ENCODE results near the gene HSPA4.

DNA sequence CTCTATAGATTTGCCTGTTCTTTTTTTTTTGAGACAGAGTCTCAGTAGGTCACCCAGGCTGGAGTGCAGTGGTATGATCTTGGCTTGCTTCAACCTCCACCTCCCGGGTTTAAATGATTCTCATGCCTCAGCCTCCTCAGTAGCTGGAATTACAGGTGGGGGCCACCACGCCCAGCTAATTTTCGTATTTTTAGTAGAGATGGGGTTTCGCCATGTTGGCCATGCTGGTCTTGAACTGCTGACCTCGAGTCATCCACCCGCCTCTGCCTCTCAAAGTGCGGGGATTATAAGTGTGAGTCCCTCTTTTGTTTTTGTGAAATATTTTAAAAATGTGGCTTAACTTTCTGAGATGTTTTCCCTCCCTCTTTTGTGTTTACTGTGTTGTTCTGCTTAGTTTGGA is 29.2 kb downstream of the HSPA4 start:
- TF ChIP-seq, protein P1, sequence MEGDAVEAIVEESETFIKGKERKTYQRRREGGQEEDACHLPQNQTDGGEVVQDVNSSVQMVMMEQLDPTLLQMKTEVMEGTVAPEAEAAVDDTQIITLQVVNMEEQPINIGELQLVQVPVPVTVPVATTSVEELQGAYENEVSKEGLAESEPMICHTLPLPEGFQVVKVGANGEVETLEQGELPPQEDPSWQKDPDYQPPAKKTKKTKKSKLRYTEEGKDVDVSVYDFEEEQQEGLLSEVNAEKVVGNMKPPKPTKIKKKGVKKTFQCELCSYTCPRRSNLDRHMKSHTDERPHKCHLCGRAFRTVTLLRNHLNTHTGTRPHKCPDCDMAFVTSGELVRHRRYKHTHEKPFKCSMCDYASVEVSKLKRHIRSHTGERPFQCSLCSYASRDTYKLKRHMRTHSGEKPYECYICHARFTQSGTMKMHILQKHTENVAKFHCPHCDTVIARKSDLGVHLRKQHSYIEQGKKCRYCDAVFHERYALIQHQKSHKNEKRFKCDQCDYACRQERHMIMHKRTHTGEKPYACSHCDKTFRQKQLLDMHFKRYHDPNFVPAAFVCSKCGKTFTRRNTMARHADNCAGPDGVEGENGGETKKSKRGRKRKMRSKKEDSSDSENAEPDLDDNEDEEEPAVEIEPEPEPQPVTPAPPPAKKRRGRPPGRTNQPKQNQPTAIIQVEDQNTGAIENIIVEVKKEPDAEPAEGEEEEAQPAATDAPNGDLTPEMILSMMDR (IDR thresholded peaks at IDR 0.05): no peak
- TF ChIP-seq ZFX (IDR thresholded peaks at IDR 0.05; ENCODE audit: borderline replicate concordance): no peak
